ENCODE measurements around the gene TRANK1.
A peak's percentile ranks its signal among the peaks of the same experiment; 100 is the strongest.
"Not testable (repeated sequence)": the region's sequence is repeated elsewhere in the genome, so short reads cannot be mapped to it uniquely, and the experiment has no call there.

Gene TRANK1

DNA sequence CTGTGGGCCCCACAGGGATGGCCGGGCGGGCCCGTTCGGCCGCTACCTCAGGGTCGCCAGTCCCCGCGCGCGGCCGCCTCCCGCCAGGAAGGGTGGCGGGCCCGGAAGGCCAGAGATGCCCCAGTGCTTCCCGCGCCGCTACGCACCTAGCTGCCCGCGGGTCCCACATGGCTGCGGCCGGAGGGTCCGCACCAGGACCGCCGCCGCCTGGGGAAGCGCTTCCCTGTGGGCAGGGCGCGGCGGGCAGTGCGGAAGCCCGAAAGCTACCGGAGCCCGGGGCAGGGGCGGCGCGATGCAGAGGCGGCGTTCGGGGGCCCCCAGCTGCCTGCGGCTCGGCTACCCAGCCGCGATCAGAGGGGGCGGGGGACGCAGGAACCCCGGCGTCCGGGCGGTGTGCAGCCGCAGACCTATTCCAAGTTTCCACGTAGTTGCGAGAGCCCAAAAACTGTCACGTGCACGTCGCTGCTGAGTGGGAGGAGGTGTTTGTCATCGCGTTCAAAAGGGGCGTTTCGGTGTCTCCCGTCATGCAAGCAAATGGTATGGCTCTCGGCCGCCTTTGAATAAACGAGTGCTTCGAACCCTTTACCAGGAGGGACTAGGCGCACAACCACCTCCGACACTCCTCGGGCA is at the start of gene TRANK1:
Gene TRANK1, minus strand, starts transcription at position 414 of the 630 bp plus-strand sequence. Its CDS starts 245 bp downstream, at position 169.
- peak; percentile 76 for DNase-seq

DNA sequence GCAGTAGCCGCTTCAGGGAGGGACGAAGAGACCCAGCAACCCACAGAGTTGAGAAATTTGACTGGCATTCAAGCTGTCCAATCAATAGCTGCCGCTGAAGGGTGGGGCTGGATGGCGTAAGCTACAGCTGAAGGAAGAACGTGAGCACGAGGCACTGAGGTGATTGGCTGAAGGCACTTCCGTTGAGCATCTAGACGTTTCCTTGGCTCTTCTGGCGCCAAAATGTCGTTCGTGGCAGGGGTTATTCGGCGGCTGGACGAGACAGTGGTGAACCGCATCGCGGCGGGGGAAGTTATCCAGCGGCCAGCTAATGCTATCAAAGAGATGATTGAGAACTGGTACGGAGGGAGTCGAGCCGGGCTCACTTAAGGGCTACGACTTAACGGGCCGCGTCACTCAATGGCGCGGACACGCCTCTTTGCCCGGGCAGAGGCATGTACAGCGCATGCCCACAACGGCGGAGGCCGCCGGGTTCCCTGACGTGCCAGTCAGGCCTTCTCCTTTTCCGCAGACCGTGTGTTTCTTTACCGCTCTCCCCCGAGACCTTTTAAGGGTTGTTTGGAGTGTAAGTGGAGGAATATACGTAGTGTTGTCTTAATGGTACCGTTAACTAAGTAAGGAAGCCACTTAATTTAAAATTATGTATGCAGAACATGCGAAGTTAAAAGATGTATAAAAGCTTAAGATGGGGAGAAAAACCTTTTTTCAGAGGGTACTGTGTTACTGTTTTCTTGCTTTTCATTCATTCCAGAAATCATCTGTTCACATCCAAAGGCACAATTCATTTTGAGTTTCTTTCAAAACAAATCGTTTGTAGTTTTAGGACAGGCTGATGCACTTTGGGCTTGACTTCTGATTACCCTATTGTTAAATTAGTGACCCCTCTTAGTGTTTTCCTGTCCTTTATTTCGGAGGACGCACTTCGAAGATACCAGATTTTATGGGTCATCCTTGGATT is 48.8 kb upstream of the TRANK1 start, which contains the start of gene MLH1:
Gene MLH1, plus strand, starts transcription at position 193 of the 958 bp plus-strand sequence. Its CDS starts 30 bp downstream, at position 223.
- peak; percentile 98 for DNase-seq

DNA sequence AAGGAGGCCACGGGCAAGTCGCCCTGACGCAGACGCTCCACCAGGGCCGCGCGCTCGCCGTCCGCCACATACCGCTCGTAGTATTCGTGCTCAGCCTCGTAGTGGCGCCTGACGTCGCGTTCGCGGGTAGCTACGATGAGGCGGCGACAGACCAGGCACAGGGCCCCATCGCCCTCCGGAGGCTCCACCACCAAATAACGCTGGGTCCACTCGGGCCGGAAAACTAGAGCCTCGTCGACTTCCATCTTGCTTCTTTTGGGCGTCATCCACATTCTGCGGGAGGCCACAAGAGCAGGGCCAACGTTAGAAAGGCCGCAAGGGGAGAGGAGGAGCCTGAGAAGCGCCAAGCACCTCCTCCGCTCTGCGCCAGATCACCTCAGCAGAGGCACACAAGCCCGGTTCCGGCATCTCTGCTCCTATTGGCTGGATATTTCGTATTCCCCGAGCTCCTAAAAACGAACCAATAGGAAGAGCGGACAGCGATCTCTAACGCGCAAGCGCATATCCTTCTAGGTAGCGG is 48.0 kb upstream of the TRANK1 start, which contains the start of gene EPM2AIP1:
Gene EPM2AIP1, minus strand, starts transcription at position 326 of the 520 bp plus-strand sequence. Its CDS starts 54 bp downstream, at position 272.
- DNase-seq, result no peak

DNA sequence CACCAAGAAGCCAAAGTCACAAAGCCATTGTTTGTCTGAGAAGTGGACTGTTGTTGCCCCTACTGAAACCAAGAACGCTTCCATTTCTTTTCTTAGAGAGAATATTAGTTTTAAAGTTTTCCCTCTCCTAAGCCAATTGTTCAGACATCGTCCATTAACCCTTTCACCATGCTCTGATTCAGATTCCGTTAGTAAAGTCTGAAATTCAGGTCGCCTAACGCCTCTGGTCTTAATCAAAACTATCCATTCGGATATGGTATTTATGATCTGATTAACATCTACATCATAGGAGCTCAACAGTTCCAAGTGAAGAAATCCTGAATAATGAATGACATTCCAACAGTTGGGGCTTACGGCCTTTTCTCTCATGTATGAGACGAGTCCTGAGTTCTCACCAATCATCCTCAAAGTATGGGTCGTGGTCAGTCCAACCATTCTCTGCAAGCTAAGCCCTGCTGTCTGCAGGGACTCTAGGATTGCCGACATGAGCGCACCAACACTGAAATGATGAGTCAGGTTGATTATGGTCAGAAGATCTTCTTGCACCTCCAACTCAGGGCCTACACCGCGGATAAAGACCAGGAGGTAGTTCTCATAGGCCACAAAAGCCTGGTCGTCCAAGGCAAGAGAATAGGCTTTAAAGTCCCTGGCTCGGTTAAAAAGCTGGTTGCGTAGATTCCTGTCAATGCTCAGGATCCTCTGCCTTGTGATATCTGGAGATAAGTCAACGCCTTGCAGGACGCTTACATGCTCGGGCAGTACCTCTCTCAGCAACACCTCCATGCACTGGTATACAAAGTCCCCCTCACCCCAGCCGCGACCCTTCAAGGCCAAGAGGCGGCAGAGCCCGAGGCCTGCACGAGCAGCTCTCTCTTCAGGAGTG is 47.3 kb upstream of the TRANK1 start:
- DNase-seq, result no peak

DNA sequence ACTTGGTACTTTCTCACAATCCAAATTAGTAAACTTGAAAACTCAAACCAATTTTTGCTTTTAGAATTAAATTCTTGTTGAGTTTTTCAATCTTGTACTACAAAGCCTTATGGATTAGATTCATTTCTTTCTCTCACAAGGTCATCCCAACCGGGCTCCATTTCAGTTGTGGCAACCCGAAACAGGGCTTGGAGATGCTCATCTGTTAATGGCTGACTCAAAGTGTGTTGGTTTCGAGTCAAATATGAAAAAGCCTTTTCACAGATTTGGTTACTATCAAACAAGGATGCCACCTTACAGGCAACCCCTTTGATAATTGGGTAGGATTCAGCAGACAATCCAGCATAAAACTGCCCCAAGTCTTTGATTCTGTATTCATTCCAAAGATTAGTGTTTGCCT is 46.3 kb upstream of the TRANK1 start:
- DNase-seq, result no peak

DNA sequence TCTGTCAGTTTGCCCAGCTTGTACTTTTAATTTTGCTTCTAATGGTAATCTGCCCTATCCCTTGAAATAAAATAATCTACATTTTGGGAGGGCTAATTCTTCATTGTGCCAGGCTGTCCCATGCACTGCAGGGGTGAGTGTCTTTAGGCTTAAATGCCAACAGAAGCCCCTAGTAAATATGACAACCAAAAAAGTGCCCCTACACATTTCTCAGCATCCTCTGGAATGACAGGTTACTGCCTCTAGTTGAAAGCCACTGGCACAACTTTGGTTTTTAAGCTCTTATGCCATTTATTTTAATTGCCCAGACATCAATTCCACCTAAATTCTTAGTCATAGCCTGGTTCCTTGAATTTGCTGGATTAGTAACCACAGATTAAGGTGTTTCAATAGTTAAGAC is 44.7 kb upstream of the TRANK1 start:
- DNase-seq, result no peak

DNA sequence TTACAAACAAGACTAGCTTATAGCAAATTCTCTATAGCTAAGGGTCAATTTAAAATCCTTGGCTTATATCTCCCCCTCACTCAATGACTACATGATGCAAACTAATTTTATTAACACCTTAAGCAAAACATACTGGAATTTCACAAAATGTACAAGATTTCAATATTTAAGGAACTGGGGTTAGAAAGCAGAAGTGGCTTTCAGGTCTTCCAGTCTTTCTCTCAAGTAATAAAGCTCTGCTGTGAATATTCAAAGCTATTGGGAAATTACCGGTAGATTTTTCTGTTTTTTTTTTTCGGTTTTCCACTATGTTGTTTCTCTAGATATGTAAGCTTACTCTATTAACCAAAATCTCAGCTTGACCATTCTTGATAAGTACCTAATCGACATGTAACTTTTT is 44.2 kb upstream of the TRANK1 start:
- DNase-seq, result no peak

DNA sequence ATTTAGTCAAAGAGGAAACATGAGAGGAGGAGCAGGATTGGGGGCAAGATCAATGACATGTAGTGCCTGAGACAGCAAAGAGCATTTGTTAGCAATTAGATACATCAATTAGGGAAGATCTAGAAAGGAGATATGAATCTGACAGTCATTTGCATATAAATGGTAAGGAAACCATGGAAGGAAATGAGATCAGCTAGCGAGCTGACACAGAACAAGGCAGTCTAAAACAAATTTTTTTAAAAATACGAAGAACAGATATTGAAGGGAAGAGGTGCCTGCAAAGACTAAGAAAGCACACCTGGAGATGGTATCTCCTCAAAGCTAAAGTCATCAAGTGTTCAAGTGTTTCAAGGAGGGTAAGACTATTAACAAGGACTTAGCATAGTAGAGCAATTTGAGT is 43.5 kb upstream of the TRANK1 start:
- DNase-seq, result no peak

DNA sequence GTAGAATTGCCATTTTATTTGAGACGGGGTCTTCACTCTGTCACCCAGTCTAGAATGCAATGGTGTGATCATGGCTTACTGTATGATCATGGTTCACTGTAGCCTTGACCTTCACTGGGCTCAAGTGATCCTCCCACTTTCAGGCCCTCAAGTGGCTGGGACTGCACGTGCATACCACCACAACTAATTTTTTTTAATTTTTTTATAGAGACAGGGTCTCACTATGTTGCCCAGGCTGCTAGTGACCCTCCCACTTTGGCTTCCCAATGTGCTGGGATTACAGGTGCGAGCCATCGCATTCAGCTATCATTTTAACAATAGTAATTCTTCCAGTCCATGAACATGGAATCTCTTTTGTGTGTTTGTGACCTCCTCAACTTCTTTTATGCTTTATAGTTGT is 36.2 kb upstream of the TRANK1 start:
- DNase-seq, result no peak

DNA sequence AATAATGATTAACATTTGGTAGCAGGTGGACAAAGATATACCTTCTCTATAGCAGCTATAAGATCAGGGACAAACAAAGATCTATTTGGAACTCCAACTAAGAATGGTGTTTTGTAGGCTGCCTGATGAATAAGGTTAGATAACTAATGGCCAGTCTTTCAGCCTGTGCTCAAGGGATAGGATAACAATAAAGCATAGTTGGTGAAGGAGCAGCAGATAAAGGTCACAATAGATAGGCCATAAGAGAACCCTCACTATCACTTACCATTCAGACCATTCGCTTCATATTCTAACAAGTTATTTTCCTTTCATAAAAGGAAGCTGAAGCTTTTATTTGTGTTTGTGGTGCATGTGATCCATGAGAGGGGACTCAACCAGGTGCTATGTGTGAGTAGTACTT is 28.3 kb upstream of the TRANK1 start:
- DNase-seq, result no peak

DNA sequence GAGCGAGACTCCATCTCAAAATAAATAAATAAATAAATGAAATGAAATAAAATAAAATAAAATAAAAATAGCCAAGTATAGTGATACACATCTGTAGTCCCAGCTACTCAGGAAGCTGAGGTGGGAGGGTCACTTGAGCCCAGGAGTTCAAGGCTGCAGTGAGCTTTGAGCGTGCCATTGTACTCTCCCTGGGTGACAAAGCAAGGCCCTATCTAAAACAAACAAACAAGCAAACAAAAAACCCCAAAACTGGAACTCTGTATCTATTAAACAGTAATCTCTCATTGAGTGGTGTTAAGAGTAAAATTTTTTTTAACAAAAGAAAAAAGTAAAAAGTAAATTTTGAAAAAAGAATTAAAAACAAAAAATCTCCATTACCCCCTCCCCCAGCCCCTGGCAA is 27.3 kb upstream of the TRANK1 start:
- no peak for DNase-seq

DNA sequence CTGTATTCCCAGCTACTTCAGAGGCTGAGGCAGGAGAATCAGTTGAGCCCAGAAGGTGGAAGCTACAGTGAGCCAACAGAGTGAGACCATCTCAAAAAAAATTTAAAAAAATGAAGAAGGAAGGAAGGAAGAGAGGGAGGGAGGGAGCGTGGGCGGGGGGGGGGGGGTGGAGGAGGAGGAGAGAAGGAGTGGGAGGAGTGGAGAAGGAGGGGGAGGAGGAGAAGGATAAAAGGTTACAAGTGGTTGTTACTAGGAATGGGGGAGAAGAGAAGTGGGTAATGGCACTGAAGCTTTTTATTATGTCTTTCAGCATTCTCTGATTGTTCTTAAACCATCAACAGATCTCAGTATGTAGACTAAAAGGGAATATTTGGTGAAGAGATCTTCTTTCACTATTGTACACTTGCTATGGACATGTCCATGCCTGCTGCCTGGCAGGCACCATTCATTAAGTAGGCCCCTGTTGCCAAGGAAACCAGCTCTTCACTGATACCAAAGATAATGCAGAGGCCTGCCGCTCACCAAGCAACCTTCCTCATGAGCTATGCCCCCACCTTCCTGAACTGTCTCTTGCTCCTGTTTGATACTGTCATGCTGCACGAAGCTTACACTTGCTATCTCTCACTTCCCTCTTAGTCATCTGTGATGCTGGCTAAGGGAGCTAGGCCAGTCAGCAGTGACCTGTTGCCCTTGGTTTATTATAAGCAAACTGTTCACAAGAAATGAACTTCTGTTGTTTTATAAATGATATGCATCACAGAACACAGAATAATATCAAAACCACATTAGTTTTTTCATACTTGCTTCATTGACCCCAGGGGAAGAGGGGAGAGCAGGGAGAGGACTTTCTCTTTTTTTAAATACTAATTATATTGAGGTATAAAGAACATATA is 24.9 kb upstream of the TRANK1 start:
- no peak for DNase-seq

DNA sequence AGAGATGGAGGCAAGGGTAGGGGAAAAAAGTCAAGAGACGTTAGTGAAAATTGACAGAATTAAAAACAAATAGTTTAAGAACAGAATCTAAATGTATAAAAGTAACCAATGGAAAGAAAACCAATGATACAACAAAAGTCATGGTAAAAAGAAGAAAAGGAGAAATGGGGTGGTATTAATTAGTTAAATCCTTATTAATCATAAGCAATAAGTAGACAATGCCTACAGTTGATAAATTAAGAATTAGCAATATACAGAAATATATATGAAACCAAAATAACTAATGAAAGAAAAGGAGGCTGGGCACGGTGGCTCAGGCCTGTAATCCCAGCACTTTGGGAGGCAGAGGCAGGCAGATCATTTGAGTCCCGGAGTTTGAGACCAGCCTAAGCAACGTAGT is 24.2 kb upstream of the TRANK1 start:
- no peak for DNase-seq

DNA sequence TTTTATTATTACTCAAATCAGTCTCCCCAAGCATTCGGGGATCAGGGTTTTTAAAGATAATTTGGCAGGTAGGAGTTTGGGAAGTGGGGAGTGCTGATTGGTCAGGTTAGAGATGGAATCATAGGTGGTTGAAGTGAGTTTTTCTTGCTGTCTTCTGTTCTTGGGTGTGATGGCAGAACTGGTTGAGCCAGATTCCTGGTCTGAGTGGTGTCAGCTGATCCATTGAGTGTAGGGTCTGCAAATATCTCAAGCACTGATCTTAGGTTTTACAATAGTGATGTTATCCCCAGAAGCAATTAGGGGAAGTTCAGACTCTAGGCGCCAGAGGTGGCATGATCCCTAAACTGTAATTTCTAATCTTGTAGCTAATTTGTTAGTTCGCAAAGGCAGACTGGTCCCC is 20.6 kb upstream of the TRANK1 start:
- no peak for DNase-seq

DNA sequence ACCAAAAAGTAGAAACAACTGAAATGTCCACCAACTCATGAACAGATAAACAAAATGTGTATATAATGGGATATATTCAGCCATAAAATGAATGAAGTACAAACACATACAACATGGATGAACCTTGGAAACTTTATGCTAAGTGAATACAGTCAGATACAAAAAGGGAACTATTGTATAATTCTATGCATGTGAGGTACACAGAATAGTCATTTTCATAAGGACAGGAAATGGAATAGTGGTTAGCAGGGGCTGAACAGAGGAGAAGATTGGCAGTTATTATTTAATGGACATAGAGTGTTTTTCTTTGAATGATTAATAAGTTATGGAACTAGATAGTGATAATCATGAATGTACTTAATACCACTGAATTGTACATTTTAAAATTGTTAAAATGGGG is 20.0 kb upstream of the TRANK1 start:
- no peak for DNase-seq

DNA sequence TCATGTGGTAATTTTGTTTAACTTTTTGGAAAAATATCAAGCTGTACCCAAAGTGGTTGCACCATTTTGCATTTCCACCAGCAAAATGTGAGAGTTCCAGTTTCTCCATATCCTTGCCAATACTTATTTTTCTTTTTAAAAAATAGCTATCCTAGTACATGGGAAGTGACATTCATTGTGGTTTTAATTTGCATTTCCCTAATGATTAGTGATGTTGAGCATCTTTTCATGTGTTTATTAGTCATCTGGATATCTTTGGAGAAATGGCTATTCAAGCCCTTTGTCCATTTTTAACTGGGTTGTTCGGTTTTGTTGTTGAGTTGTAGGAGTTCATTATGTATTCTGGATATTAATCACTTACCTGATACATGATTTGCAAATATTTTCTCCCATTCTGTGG is 19.5 kb upstream of the TRANK1 start:
- DNase-seq, result no peak

DNA sequence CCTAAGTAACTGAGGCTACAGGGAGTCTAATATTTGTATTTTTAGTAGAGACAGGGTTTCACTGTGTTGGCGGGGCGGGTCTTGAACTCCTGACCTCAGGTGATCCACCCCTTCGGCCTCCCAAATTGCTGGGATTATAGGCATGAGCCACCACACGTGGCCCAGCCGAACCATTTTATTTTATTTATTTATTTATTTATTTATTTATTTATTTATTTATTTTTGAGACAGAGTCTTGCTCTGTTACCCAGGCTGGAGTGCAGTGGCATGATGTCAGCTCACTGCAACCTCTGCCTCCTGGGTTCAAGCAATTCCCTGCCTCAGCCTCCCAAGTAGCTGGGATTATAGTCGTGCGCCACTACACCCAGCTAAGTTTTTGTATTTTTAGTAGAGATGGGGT is 18.2 kb upstream of the TRANK1 start:
- DNase-seq, result not testable (repeated sequence)

DNA sequence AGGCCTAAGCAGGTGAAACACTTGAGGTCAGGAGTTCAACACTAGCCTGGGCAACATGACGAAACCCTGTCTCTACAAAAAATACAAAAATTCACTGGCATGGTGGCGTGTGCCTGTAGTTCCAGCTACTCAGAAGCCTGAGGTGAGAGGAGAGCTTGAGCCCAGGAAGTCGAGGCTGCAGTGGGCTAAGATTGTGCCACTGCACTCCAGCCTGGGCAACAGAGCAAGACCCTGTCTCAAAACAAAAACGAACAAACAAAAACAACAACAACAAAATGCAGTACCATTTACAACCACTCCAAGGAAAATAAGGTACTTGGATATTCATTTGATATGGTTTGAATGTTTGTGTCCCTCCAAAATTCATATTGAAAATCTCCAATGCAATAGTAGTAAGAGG is 15.6 kb upstream of the TRANK1 start:
- no peak for DNase-seq

DNA sequence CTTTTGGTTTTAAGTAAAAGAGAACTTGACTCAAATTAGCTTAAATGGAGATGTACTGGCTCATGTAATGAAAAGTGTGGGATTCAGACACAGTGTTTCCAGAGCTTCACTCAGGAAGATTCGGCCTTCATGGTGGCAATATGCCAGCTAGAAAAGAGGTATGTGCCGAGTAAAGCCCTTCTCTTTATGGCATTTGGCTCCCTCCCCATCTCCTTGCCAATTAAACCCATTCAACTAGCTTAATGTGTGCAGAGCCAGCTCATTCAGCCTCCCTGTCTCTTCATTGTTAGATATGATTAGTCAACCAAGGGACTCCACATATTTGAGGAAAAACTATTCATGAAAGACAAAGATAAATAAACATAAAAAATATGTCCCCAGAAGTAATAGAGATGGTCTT is 15.0 kb upstream of the TRANK1 start:
- DNase-seq, result no peak

DNA sequence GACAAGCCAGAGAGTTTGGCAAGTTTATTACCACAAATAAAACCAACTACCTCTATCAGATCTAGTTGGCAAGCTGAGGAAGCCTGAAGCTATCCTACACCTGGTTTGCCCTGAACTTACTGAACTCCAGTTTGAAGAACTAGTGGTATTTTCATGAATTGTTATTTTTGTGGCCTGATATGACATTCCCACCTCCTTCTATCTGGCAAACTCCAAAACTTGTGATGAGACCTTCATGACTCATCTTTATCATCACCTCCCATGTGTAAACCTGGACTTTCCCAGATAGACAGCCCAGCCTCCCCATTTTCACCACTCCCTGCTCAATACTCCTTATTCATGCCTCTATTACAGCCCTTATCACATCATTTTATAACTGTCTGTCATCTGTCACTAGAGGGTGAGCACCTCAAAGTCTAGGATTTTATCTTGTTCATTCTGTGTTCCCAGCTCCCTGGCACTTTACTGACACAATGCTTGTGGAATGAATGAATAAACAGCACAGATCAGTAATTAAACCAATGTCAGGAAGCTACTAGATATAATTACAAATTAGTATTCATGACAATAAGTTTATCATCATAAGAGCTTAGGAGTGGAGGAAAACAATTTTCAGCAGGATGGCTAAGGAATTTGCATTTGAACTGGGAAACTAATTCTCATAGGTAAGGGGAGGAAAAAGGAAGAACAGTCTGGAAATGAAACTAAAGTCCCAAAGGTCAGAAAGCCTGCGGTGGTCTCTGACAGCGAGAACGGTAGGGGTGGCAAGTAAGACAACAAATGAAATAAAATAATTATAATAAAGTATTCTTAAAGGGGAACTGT is 13.2 kb upstream of the TRANK1 start:
- no peak for DNase-seq

DNA sequence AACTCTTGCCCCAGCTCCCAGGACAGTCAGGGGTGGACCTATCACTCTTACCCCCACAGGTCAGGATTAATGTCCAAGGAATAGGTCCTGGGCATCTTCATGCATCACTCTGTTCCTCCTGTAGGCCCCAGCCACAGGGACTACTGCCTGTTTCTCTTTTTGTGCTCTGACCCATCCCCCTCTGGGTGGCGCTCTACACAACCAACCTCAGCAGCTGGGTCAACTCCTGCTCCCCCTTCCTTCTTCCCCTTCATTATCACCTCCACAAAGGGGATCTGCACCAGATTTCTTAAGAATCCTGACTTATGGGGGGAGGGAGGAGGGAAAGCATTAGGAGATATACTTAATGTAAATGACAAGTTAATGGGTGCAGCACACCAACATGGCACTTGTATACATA is 12.2 kb upstream of the TRANK1 start:
- no peak for DNase-seq
